Endothelial cell of umbilical vein (primary cell): Measurements from ENCODE around the gene KCNMA1. TPM values are rescaled to one million over a fixed set of nuclear protein-coding genes. Genes with fewer than 3 reads are reported as not detected.

Experiments
- BruUV-seq: library from RNA; stranded (reverse); fragments of 400-500 nt; replicated peaks from 2 replicates; lab custom pipeline; 2021; lab: Mats Ljungman, UMichigan
- CTCF ChIA-PET: fragments of 300-600, 350-600 bp; sonication (Branson Sonifier 250); formaldehyde crosslinking; loops from one replicate; lab custom pipeline; 2021; ENCODE audit warnings: antibody characterized with exemption, inconsistent platforms; lab: Charles Lee
- POLR2A ChIA-PET: fragments of 300-600, 350-600 bp; sonication (Branson Sonifier 250); formaldehyde crosslinking; loops from one replicate; lab custom pipeline; 2021; ENCODE audit warnings: antibody characterized with exemption, inconsistent platforms; lab: Charles Lee
- DNase-seq: peaks from one replicate; pipeline ENCODE4 v3.0.0-alpha.2; 2011; ENCODE audit warnings: low read depth, low spot score
- FAIRE-seq: peaks from 2 replicates; lab custom pipeline; 2011; peaks lifted over from hg19 to GRCh38; lab: Jason Lieb, UNC
- H2AFZ ChIP-seq: 2 replicates; pipeline ENCODE4 v1.6.0; 2012; ENCODE audit warnings: low read depth, low read length, control low read depth, inconsistent platforms
- H3K27ac ChIP-seq: 2 replicates; pipeline ENCODE4 v1.5.1; 2011; ENCODE audit warnings: low read depth, mild to moderate bottlenecking, control low read depth, low read length, moderate library complexity; ENCODE audit not compliant: insufficient read depth
- H3K27me3 ChIP-seq, 2 experiments: 2 replicates each; pipeline versions ENCODE4 v1.6.0 to v1.6.1; 2011; ENCODE audit warnings: low read length in 2 of 2, mixed read lengths in 1 of 2; ENCODE audit not compliant: control insufficient read depth in 2 of 2, insufficient read depth in 2 of 2
- H3K36me3 ChIP-seq, 2 experiments: 2 replicates in 1 of 2; 3 replicates in 1 of 2; pipeline ENCODE4 v1.5.1; 2011; ENCODE audit warnings: low read length in 2 of 2, mild to moderate bottlenecking in 1 of 2, moderate library complexity in 1 of 2; ENCODE audit not compliant: control insufficient read depth in 2 of 2, insufficient read depth in 2 of 2; ENCODE audit errors: extremely low read depth in 1 of 2
- H3K4me1 ChIP-seq: 3 replicates; pipeline ENCODE4 v1.5.1; 2011; ENCODE audit warnings: mild to moderate bottlenecking, low read length; ENCODE audit not compliant: control insufficient read depth, insufficient read depth; ENCODE audit errors: extremely low read depth
- H3K4me2 ChIP-seq: 2 replicates; pipeline ENCODE4 v1.6.1; 2011; ENCODE audit warnings: low read length, control low read depth, mixed read lengths; ENCODE audit not compliant: insufficient read depth
- H3K4me3 ChIP-seq, 3 experiments: fragments of 200-600 bp in 1 of 3; sonication (generic), shearing (Covaris generic) in 1 of 3; replicated peaks in 1 of 3; 2 replicates each; pipeline ENCODE4 v1.5.1; 2011 to 2016; ENCODE audit warnings: control low read depth in 3 of 3, low read length in 3 of 3, mild to moderate bottlenecking in 2 of 3, inconsistent platforms in 1 of 3, low read depth in 1 of 3, moderate library complexity in 1 of 3; ENCODE audit not compliant: insufficient read depth in 1 of 3
- H3K79me2 ChIP-seq: 2 replicates; pipeline ENCODE4 v1.6.0; 2012; ENCODE audit warnings: low read length, inconsistent platforms; ENCODE audit not compliant: control insufficient read depth, insufficient read depth
- H3K9ac ChIP-seq: replicated peaks from 2 replicates; pipeline ENCODE3; 2011; ENCODE audit warnings: low read length, control low read depth; ENCODE audit not compliant: insufficient read depth; ENCODE audit errors: extremely low read depth
- H3K9me1 ChIP-seq: replicated peaks from 3 replicates; pipeline ENCODE4 v1.6.0; 2011; ENCODE audit warnings: mild to moderate bottlenecking, low read length; ENCODE audit not compliant: control insufficient read depth, insufficient read depth; ENCODE audit errors: extremely low read depth
- H3K9me3 ChIP-seq: replicated peaks from 2 replicates; pipeline ENCODE4 v1.5.1; 2012; ENCODE audit warnings: low read length, inconsistent platforms; ENCODE audit not compliant: control insufficient read depth, insufficient read depth
- H4K20me1 ChIP-seq: replicated peaks from 2 replicates; pipeline ENCODE3; 2011; ENCODE audit warnings: mild to moderate bottlenecking, low read length; ENCODE audit not compliant: control insufficient read depth, insufficient read depth; ENCODE audit errors: extremely low read depth
- CTCF ChIP-seq, 2 donors: IDR thresholded peaks; 1 replicate in 1 of 2; 2 replicates in 1 of 2; pipeline ENCODE4 v1.5.1; 2011; ENCODE audit warnings: low read length in 2 of 2, mild to moderate bottlenecking in 2 of 2, moderate library complexity in 2 of 2, control low read depth in 1 of 2, inconsistent platforms in 1 of 2, low read depth in 1 of 2; ENCODE audit not compliant: insufficient read depth in 1 of 2; ENCODE audit errors: extremely low read depth in 1 of 2
- EZH2 ChIP-seq: IDR thresholded peaks from 2 replicates; pipeline ENCODE4 v1.6.1; 2012; ENCODE audit warnings: borderline replicate concordance, low read depth, mild to moderate bottlenecking, moderate library complexity, low read length, inconsistent platforms; ENCODE audit not compliant: severe bottlenecking
- FOS ChIP-seq: IDR thresholded peaks from 2 replicates; pipeline ENCODE4 v1.6.1; 2011; ENCODE audit warnings: mild to moderate bottlenecking, low read length, moderate library complexity, borderline replicate concordance; ENCODE audit not compliant: insufficient read depth
- GATA2 ChIP-seq: IDR thresholded peaks from 2 replicates; pipeline ENCODE4 v1.7.0; 2011; ENCODE audit warnings: low read depth, mild to moderate bottlenecking, moderate library complexity, mixed read lengths, low read length; ENCODE audit not compliant: insufficient read length, insufficient read depth
- JUN ChIP-seq: IDR thresholded peaks from 2 replicates; pipeline ENCODE4 v1.6.1; 2011; ENCODE audit warnings: borderline replicate concordance, low read depth; ENCODE audit not compliant: insufficient read length, insufficient read depth
- MYC ChIP-seq: IDR thresholded peaks from one replicate; pipeline ENCODE4 v1.6.1; 2011; ENCODE audit warnings: mild to moderate bottlenecking, low read depth, low read length
- POLR2A ChIP-seq: IDR thresholded peaks from 2 replicates; pipeline ENCODE4 v1.6.1; 2012; ENCODE audit warnings: low read depth, mild to moderate bottlenecking, control low read depth, low read length
- POLR2AphosphoS5 ChIP-seq: IDR thresholded peaks from 2 replicates; pipeline ENCODE4 v1.6.1; 2012; ENCODE audit warnings: low read depth, mild to moderate bottlenecking, control low read depth, low read length, moderate library complexity; ENCODE audit not compliant: insufficient read depth
- dilution Hi-C: fragments of 300-500 bp; cut with MboI; formaldehyde crosslinking; loops from one replicate; pipeline ENCODE4 v1.15.0; 2019; ENCODE audit warnings: low sequenced_read_pairs; ENCODE audit not compliant: extremely low pct_ligation_motif_present
- intact Hi-C: fragments of 100-400 bp; cut with micrococcal nuclease; formaldehyde crosslinking; loops from one replicate; pipeline ENCODE4 v1.10.0; 2022
- polyA plus RNA-seq, 4 experiments: library from polyadenylated mRNA; depleted of rRNA in 3 of 4; stranded (reverse) in 3 of 4; unstranded in 1 of 4; fragments of >200 nt; gene quantifications; 2 replicates each; pipeline versions ENCODE4 v1.2.1 to v1.2.3, GENCODE V29; 2011 to 2012; ENCODE audit warnings: missing spikeins in 1 of 4
- total RNA-seq: library from RNA; stranded (reverse); gene quantifications from 2 replicates; pipeline ENCODE4 v1.2.3, GENCODE V29; 2021
- TF ChIP-seq, protein P1 (sequence below): IDR thresholded peaks from 2 replicates; pipeline ENCODE4 v1.6.1; 2011; ENCODE audit not compliant: insufficient read depth, insufficient read length

The KCNMA1 gene
- total and polyA plus RNA-seq, 2 donors (not counting 3 experiments of a cell fraction or from before 2014, with no cell fraction given) = 0.10 to 0.82 TPM

GRCh38 chr10:77071956-77072355, 565.7 kb downstream of the KCNMA1 start:
- H3K9me1 ChIP-seq = no peaks in the 10 kb centered on the region
- no peak overlapping the region for H3K27ac ChIP-seq
- no peaks in the 10 kb centered on the region for H3K79me2 ChIP-seq
- DNase-seq (no peak), FAIRE-seq (no peak)
- H2AFZ ChIP-seq = no peak overlapping the region
- BruUV-seq = no TSS peak
- H3K4me2 ChIP-seq = no peak overlapping the region
- no peak overlapping the region for H3K4me3 ChIP-seq
- no peaks in the 10 kb centered on the region for H3K9me3 ChIP-seq
- no peaks in the 10 kb centered on the region for H3K4me1 ChIP-seq
- ChIA-PET CTCF (interaction anchor here (1.6 kb wide), 1 partner anchor 67 kb away, joined by 4 read pairs; no protein-coding TSS in a partner anchor), POLR2A (no interaction called here)
- peaks cover 0 to 8% of the 10 kb centered on the region in 2 experiments for H3K27me3 ChIP-seq
- no peaks in the 10 kb centered on the region for H4K20me1 ChIP-seq
- no peak overlapping the region for H3K9ac ChIP-seq
- intact Hi-C loops (no loop called here), dilution Hi-C loops (no loop called here)
- no peaks in the 10 kb centered on the region for H3K36me3 ChIP-seq
- TF ChIP-seq GATA2 (no peak), FOS (no peak), POLR2AphosphoS5 (no peak), MYC (no peak)

DNA sequence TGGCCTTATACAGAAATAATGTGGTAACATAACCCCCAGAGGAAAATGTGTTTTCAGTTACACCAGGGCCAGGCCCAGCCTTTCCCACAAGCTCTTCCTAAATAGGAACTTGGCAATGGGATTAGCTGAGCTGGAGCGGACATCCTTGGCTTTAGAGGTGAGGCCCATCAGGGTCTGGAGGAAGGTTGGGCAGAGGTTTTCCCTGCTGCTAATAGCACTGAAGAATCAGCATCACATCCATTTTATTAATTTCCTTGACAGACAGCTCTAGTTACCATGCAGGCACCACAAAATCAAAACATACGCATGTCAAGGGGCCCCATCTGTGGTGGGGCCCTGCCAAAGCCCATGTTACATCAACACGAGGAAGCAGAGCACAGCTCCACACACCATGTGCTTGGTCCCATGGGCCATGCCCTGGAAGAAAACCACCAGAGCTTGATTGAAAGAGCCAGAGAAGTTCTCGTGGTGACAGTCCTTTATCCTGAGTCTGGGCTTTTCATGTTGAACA, 566.6 kb downstream of the KCNMA1 start:
- Histone ChIP-seq H3K27ac (no peak overlapping the region), H4K20me1 (no peaks in the 10 kb centered on the region), H3K27me3 (peaks cover 0 to 8% of the 10 kb centered on the region in 2 experiments), H3K9me1 (no peaks in the 10 kb centered on the region), H3K9me3 (no peaks in the 10 kb centered on the region), H3K9ac (no peak overlapping the region), H3K4me3 (no peak overlapping the region), H3K36me3 (no peaks in the 10 kb centered on the region), H3K79me2 (no peaks in the 10 kb centered on the region), H2AFZ (no peak overlapping the region), H3K4me1 (no peaks in the 10 kb centered on the region), H3K4me2 (no peak overlapping the region)
- intact Hi-C loops = no loop called here
- FAIRE-seq (no peak), DNase-seq (no peak)
- POLR2A ChIA-PET = no interaction called here
- TF ChIP-seq, protein P1, sequence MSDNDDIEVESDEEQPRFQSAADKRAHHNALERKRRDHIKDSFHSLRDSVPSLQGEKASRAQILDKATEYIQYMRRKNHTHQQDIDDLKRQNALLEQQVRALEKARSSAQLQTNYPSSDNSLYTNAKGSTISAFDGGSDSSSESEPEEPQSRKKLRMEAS = no peak
- TF ChIP-seq GATA2 (no peak), MYC (no peak), POLR2A (no peak), POLR2AphosphoS5 (no peak), FOS (no peak), JUN (no peak), EZH2 (no peak), CTCF (IDR thresholded peaks at IDR 0.05; ENCODE audit: extremely low read depth in 1 of 2, insufficient read depth in 1 of 2, low read depth in 1 of 2, low read length in 2 of 2) (no peak)
- no TSS peak for BruUV-seq
- CTCF ChIA-PET = interaction anchor here (0.9 to 1.6 kb wide), 2 partner anchors 18 to 66 kb away, joined by 3 to 4 read pairs; no protein-coding TSS in a partner anchor
- dilution Hi-C loops = no loop called here
